ENCODE data around the gene MRGPRE.
A peak's percentile ranks its signal among the peaks of the same experiment; 100 is the strongest.

MRGPRE gene

DNA sequence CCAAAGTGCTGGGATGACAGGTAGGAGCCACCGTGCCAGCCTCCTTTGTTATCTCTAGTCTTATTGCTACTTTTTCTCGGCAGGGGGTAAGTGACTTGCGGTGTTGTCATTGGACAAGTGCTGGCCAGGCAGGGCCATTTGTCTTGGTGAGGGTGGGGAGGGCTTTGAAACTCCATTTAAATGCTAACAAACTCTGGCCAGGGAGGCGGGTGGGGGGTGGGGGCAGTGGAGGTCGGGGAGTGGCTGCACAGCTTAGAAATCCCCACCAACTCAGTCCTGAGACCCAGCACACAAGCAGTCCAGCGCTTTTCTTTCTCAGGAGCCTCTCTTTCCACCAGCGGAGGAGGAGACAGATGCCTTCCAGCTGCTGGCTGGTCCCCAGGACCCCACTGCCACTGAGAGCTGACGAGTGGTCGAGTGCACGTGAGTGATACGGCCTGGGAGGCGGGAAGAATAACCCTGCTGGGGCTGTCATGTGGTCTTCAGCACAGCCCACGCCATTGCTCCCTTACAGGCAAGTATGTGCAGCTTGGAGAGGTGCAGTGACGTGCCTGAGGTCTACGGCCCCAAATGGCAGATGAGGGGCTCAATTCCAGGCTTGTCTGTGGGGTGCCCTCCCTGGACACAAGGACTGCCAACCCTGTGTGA, 42.9 kb downstream of the MRGPRE start:
- H3K27ac Mint-ChIP-seq, result no peak overlapping the region
- DNase-seq (no peak), ATAC-seq (no peak)
- no peaks in the 10 kb centered on the region for H3K36me3 Mint-ChIP-seq (ENCODE audit: low read depth)
- H3K27me3 Mint-ChIP-seq, result no peaks in the 10 kb centered on the region
- H3K9me3 Mint-ChIP-seq, result no peaks in the 10 kb centered on the region
- H3K4me3 Mint-ChIP-seq, result no peak overlapping the region
- H3K4me1 Mint-ChIP-seq, result no peaks in the 10 kb centered on the region

DNA sequence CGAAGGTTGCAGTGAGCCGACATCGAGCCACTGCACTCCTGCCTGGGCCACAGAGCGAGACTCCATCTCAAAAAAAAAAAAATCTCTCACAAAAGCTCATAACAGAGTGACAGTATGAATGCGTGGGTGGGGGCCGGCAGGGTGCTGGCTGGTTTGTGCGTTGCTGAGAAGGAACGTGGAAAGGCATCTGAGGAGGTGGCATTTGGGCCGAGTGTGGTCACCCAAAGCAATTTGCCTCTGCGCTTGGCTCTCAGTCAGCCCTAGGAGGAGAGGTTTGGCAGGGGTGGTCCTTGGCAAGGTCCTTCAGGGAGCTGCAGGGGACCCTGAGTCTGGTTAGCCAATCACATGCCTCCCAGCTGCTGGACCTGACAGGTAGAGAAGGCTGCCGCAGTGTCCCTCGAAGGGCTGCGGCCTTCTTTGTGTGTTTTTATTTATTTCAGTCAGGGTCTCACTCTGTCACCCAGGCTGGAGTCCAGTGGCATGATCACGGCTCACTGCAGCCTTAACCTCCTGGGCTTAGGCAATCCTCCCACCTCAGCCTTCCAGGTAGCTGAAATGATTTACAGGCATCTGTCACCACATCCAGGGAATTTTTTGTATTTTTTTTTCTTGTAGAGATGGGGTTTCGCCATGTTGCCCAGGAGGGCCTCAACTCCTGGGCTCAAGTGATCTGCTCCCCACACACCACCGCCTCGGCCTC, 43.6 kb downstream of the MRGPRE start:
- DNase-seq (no peak), ATAC-seq (no peak)
- Mint-ChIP-seq H3K4me3 (no peak overlapping the region), H3K4me1 (no peaks in the 10 kb centered on the region), H3K27ac (no peak overlapping the region), H3K36me3 (ENCODE audit: low read depth) (no peaks in the 10 kb centered on the region), H3K27me3 (no peaks in the 10 kb centered on the region), H3K9me3 (no peaks in the 10 kb centered on the region)

DNA sequence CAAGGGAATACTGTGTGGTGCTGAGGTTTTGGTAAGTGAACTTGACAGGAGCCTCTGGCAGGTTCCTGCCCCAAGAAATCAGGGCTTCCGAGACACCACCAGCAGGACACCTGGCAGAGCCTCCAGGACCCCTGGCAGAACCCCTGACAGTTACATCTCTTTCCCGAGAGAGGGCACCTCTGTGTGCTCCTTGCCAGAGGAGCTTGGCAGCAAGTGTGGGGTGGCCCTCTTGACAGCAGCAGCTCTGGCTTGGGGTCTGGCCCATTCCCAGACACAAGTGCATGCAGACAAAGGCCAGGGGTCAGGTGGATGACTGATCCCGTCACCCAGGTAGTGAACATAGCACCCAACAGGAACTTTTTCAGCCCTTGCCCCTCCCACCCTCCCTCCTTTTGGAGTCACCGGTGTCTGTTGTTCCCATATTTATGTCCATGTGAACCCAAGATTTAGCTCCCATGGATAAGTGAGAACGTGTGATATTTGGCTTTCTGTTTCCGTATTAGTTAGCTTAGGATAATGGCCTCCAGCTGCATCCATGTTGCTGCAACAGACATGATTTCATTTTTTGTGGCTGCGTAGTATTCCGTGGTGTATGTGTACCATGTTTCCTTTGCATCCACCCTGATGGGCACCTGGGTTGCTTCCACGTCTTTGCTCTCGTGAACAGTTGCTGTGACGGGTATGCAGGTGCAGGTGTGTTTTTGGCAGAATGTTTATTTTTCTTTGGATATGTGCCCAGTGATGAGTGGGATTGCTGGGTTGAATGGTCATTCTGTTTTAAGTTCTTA, 45.9 kb downstream of the MRGPRE start:
- no peaks in the 10 kb centered on the region for H3K4me1 Mint-ChIP-seq
- no peaks in the 10 kb centered on the region for H3K36me3 Mint-ChIP-seq (ENCODE audit: low read depth)
- no peaks in the 10 kb centered on the region for H3K9me3 Mint-ChIP-seq
- H3K27ac Mint-ChIP-seq, result no peak overlapping the region
- H3K4me3 Mint-ChIP-seq, result no peak overlapping the region
- no peak for DNase-seq
- no peaks in the 10 kb centered on the region for H3K27me3 Mint-ChIP-seq
- no peak for ATAC-seq

DNA sequence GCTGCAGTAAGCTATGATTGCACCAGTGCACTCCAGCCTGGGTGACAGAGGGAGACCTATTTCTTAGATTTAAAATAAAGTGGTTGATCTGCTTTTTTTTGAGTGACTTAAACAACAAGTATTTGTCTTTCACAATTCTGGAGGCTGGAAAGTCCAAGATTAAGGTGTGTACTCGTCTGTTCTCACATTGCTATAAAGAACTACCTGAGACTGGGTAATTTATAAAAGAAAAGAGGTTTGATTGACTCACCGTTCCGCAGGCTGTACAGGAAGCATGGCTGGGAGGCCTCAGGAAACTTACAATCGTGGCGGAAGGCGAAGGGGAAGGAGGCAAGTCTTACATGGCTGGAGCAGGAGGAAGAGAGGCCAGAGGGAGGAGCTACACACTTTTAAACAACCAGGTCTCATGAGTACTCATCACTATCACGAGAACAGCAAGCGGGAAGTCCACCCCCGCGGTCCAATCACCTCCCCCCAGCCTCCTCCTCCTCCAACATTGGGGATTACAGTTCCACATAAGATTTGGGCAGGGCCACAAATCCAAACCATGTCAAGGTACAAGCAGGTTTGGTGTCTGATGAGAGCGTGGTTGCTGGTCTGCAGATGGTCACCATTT, 47.4 kb downstream of the MRGPRE start:
- Mint-ChIP-seq H3K27ac (no peak overlapping the region), H3K4me1 (no peaks in the 10 kb centered on the region), H3K9me3 (no peaks in the 10 kb centered on the region), H3K27me3 (no peaks in the 10 kb centered on the region), H3K4me3 (no peak overlapping the region), H3K36me3 (ENCODE audit: low read depth) (no peaks in the 10 kb centered on the region)
- ATAC-seq, result no peak
- DNase-seq, result no peak

DNA sequence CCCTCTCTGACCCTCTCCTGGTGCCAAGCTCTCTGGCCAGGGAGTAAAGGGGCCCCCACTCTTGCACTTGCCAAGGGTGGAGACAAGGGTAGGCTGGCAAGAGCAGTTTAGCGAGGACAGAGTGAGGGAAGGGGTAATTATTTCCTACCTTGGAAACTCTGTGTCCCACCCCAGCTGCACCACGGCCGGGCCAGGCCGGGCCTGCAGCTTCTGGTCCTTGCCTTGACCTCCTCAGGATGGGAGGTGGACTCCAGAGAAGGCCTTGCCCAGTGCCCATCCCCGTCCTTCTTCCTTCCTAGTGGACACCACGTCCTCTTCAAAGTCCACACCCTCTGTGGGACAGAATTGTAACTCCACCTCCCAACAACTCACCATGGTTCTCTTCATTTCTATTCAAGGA, 48.7 kb downstream of the MRGPRE start:
- Mint-ChIP-seq H3K36me3 (ENCODE audit: low read depth) (no peaks in the 10 kb centered on the region), H3K4me1 (no peaks in the 10 kb centered on the region), H3K4me3 (no peak overlapping the region), H3K27me3 (no peaks in the 10 kb centered on the region), H3K27ac (no peak overlapping the region), H3K9me3 (no peaks in the 10 kb centered on the region)
- no peak for DNase-seq
- no peak for ATAC-seq

DNA sequence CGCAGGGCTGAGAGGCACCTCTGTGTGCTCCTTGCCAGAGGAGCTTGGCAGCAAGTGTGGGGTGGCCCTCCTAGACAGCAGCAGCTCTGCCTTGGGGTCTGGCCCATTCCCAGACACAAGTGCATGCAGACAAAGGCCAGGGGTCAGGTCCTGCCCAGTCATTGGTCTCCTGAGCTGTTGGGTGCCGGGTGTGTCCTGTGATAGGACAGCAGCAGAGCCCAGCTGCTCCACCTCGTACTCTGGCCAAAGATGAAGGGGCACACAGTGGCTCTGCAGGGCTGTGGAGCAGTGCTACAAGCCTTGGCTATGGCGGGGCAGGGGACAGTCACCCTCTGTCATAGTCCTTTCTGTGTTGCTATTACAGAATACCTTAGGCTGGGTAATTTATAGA, 49.8 kb downstream of the MRGPRE start:
- Mint-ChIP-seq H3K27me3 (no peaks in the 10 kb centered on the region), H3K9me3 (peaks cover 3% of the 10 kb centered on the region), H3K36me3 (ENCODE audit: low read depth) (no peaks in the 10 kb centered on the region), H3K4me3 (no peak overlapping the region), H3K4me1 (no peaks in the 10 kb centered on the region), H3K27ac (no peak overlapping the region)
- no peak for ATAC-seq
- no peak for DNase-seq

DNA sequence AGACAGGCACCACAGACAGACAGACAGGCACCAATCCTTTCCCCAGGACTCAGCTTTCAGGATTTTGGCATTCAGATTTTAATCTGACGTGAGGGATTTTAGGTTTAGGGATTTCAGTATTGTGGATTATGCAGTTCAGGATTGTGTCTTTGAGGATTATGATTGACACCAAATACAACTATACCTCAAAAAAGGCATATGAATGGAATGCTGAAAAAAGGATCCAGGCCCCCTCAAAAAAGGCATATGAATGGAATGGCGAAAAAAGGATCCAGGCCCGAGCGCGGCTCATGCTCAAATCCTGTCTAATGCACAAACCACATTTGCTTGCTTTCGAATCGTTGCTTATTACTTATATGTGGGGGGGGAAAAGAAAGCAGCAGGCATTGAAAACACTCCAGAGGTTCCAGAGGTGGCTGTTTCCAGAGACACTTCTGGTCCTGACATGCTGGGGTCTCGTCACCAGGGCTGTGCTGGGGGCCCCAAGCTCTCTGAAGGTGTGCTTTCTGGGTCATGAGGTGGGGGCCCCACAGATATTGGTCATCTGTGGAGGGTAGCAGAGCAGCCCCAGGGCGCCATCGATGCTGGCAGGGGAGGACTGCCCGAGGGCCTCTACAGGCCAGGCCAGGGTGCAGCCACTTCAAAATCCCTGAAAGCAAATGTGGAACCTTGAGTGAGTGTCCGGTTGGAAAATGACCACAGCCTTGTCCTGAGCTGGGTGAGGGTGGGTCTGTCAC, 50.3 kb downstream of the MRGPRE start:
- H3K4me3 Mint-ChIP-seq, result no peak overlapping the region
- no peak overlapping the region for H3K27ac Mint-ChIP-seq
- H3K9me3 Mint-ChIP-seq, result peaks cover 7% of the 10 kb centered on the region
- H3K4me1 Mint-ChIP-seq, result no peaks in the 10 kb centered on the region
- no peaks in the 10 kb centered on the region for H3K27me3 Mint-ChIP-seq
- DNase-seq (no peak), ATAC-seq (no peak)
- no peaks in the 10 kb centered on the region for H3K36me3 Mint-ChIP-seq (ENCODE audit: low read depth)

DNA sequence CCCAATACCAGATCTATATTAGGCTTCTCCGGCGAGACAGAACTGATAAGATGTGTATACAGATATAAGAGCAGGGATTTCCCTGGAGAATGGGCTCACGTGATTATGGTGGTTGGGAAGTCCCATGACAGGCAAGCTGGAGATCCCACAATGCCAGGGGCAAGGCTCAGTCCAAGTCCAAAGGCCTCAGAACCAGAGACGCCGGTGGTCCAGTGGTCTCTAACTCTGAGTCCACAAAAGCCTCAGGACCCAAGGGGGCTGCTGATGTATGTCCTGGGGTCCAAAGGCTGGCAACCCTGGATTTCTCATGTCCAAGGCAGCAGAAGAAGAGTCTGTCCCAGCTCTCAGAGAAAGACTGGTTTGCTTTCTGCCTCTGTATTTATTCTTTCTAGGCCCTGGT, 51.3 kb downstream of the MRGPRE start:
- no peak for DNase-seq
- ATAC-seq, result no peak
- Mint-ChIP-seq H3K9me3 (peaks cover 17% of the 10 kb centered on the region), H3K27ac (no peak overlapping the region), H3K36me3 (ENCODE audit: low read depth) (no peaks in the 10 kb centered on the region), H3K27me3 (no peaks in the 10 kb centered on the region), H3K4me1 (no peaks in the 10 kb centered on the region), H3K4me3 (no peak overlapping the region)

DNA sequence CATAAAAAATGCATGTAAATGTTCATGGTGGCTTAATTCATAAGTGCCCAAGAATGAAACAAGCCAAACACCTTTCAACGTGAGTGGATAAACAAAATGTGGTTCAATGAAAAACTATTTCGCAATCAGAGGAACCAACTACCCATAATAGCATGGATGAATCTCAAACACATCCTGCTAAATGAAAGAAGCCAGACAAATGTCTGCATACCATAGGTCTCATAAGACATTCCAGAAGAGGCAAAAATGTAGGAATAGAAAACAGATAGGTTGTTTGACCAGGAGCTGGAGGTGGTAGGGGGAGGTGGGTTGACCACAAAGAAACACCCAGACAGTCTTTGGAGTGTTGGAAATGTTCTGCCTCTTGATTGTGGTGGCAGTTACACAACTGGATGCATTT, 53.9 kb downstream of the MRGPRE start:
- DNase-seq, result no peak
- no peaks in the 10 kb centered on the region for H3K27me3 Mint-ChIP-seq
- no peaks in the 10 kb centered on the region for H3K4me1 Mint-ChIP-seq
- no peaks in the 10 kb centered on the region for H3K36me3 Mint-ChIP-seq (ENCODE audit: low read depth)
- no peak overlapping the region for H3K27ac Mint-ChIP-seq
- H3K4me3 Mint-ChIP-seq, result no peak overlapping the region
- no peak for ATAC-seq
- peaks cover 23% of the 10 kb centered on the region for H3K9me3 Mint-ChIP-seq

DNA sequence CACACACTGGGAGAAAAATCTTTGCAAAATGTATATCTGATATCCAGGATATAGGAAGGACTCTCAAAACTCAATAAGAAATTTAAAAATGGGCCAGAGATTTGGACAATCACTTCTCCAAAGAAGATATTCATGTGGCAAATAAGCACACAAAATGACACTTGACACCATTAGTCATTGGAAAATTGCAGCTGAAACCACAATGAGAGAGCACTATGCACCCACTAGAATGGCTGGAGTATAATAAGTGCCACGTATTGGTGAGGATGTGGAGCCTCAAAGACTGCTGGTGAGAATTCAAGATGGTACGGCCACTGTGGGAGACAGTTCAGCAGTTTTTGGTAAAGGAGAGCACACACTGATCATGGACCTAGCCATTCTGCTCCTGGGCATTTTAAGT, 54.3 kb downstream of the MRGPRE start:
- ATAC-seq, result peak; percentile 54
- Mint-ChIP-seq H3K4me3 (no peak overlapping the region), H3K36me3 (ENCODE audit: low read depth) (no peaks in the 10 kb centered on the region)

More for the DNA sequence above, 54.3 kb downstream of the MRGPRE start:
- Mint-ChIP-seq H3K4me1 (no peaks in the 10 kb centered on the region), H3K9me3 (peaks cover 23% of the 10 kb centered on the region), H3K27ac (no peak overlapping the region), H3K27me3 (no peaks in the 10 kb centered on the region)
- no peak for DNase-seq

All from activated naive CD8-positive, alpha-beta T cell treated with anti-CD3 and anti-CD28 coated beads, Interleukin-2, amount 50 U/mL, for 24 hours (primary cell).